ENCODE measurements around the gene NKX1-1. TPM values are rescaled to one million over a fixed set of nuclear protein-coding genes. Genes with fewer than 3 reads are reported as not detected.

NKX1-1 gene
- total and polyA plus RNA-seq, 4 donors: not detected

- peaks cover 0 to 73% (median 28%) of the 10 kb centered on the region in 3 donors for H3K27me3 ChIP-seq (ENCODE audit: control insufficient read depth in 3 of 3, insufficient read depth in 3 of 3, low read length in 2 of 3)
These were observed 9.4 kb upstream of the NKX1-1 start for GRCh38 chr4:1415681-1415981.

GRCh38 chr4:1414831-1415680, 8.8 kb upstream of the NKX1-1 start:
- DNase-seq: no peak
- ATAC-seq (ENCODE audit: insufficient read depth, low FRiP score): no peak
- no peak overlapping the region for H3K4me3 ChIP-seq
- H3K36me3 ChIP-seq (ENCODE audit: control insufficient read depth in 4 of 4, insufficient read depth in 4 of 4, low read length in 4 of 4): no peaks in the 10 kb centered on the region
- TF ChIP-seq, protein P1, sequence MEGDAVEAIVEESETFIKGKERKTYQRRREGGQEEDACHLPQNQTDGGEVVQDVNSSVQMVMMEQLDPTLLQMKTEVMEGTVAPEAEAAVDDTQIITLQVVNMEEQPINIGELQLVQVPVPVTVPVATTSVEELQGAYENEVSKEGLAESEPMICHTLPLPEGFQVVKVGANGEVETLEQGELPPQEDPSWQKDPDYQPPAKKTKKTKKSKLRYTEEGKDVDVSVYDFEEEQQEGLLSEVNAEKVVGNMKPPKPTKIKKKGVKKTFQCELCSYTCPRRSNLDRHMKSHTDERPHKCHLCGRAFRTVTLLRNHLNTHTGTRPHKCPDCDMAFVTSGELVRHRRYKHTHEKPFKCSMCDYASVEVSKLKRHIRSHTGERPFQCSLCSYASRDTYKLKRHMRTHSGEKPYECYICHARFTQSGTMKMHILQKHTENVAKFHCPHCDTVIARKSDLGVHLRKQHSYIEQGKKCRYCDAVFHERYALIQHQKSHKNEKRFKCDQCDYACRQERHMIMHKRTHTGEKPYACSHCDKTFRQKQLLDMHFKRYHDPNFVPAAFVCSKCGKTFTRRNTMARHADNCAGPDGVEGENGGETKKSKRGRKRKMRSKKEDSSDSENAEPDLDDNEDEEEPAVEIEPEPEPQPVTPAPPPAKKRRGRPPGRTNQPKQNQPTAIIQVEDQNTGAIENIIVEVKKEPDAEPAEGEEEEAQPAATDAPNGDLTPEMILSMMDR (IDR thresholded peaks at IDR 0.05; ENCODE audit: control extremely low read depth, extremely low read depth): no peak
- H3K4me1 ChIP-seq (ENCODE audit: control insufficient read depth in 5 of 5, insufficient read depth in 5 of 5, low read length in 5 of 5): no peaks in the 10 kb centered on the region
- H3K27me3 ChIP-seq (ENCODE audit: control insufficient read depth in 3 of 3, insufficient read depth in 3 of 3, low read length in 2 of 3): peaks cover 0 to 74% (median 28%) of the 10 kb centered on the region in 3 donors
- peaks cover 0 to 22% (median 0%) of the 10 kb centered on the region in 4 donors for H3K9me3 ChIP-seq (ENCODE audit: control insufficient read depth in 4 of 4, insufficient read depth in 3 of 4, low read length in 3 of 4)
- H3K9ac ChIP-seq (ENCODE audit: insufficient read depth in 1 of 2, low read length in 2 of 2): no peak overlapping the region
- no peak overlapping the region for H3K27ac ChIP-seq (ENCODE audit: low read depth in 1 of 2, low read length in 1 of 2)
- 36 to 37% methylated on average over 60 to 71 of the region's 75 CpGs for WGBS, 2 donors

More at GRCh38 chr4:1415681-1415981, 9.4 kb upstream of the NKX1-1 start:
- peaks cover 0 to 19% (median 0%) of the 10 kb centered on the region in 4 donors for H3K9me3 ChIP-seq (ENCODE audit: control insufficient read depth in 4 of 4, insufficient read depth in 3 of 4, low read length in 3 of 4)
- no peaks in the 10 kb centered on the region for H3K4me1 ChIP-seq (ENCODE audit: control insufficient read depth in 5 of 5, insufficient read depth in 5 of 5, low read length in 5 of 5)
- no peak overlapping the region for H3K9ac ChIP-seq (ENCODE audit: insufficient read depth in 1 of 2, low read length in 2 of 2)
- ATAC-seq (ENCODE audit: insufficient read depth, low FRiP score) (no peak), DNase-seq (no peak)
- H3K4me3 ChIP-seq: no peak overlapping the region
- no peak overlapping the region for H3K27ac ChIP-seq (ENCODE audit: low read depth in 1 of 2, low read length in 1 of 2)
- no peaks in the 10 kb centered on the region for H3K36me3 ChIP-seq (ENCODE audit: control insufficient read depth in 4 of 4, insufficient read depth in 4 of 4, low read length in 4 of 4)
- 53 to 69% methylated on average over 13 of the region's 13 CpGs for WGBS, 2 donors
- TF ChIP-seq, protein P1 (IDR thresholded peaks at IDR 0.05; ENCODE audit: control extremely low read depth, extremely low read depth): no peak

DNA sequence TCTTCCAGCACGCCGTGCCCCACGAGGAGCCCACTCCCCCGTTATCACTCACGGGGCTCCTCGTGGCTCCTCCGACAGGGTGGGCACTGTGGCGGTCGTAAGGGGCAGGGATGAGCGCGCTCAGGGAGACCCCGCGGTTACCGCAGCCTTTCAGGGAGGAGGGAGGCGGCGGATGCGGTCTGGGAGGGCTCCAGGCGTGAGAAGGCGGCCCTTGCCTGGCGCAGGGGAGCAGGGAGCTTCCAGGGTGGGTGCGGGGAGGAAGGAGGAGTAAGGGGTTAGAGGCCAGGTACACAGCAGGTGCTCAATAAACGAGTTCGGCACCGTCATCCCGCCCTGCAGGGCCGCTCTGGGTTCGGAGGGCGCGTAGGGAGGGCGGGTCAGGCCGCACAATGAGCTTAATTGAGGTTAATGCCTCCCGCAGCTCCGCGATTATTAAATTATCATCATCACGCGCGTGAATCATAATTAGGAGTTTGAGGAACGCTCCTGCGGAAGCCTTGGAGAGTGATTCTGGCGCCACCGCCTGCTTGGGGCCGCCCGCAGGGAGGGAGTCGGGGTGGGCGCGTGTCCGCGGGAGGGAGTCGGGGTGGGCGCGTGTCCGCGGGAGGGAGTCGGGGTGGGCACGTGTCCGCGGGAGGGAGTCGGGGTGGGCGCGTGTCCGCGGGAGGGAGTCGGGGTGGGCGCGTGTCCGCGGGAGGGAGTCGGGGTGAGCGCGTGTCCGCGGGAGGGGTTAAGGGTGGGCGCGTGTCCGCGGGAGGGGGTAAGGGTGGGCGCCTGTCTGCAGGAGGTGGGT, 7.6 kb upstream of the NKX1-1 start:
- Histone ChIP-seq H3K9me3 (ENCODE audit: control insufficient read depth in 4 of 4, insufficient read depth in 3 of 4, low read length in 3 of 4) (peaks cover 0 to 26% (median 0%) of the 10 kb centered on the region in 4 donors), H3K9ac (ENCODE audit: insufficient read depth in 1 of 2, low read length in 2 of 2) (no peak overlapping the region), H3K36me3 (ENCODE audit: control insufficient read depth in 4 of 4, insufficient read depth in 4 of 4, low read length in 4 of 4) (no peaks in the 10 kb centered on the region), H3K27me3 (ENCODE audit: control insufficient read depth in 3 of 3, insufficient read depth in 3 of 3, low read length in 2 of 3) (peaks cover 0 to 78% (median 31%) of the 10 kb centered on the region in 3 donors), H3K27ac (ENCODE audit: low read depth in 1 of 2, low read length in 1 of 2) (no peak overlapping the region), H3K4me3 (no peak overlapping the region), H3K4me1 (ENCODE audit: control insufficient read depth in 5 of 5, insufficient read depth in 5 of 5, low read length in 5 of 5) (no peaks in the 10 kb centered on the region)
- DNase-seq (no peak), ATAC-seq (ENCODE audit: insufficient read depth, low FRiP score) (no peak)
- 18 to 20% methylated on average over 42 to 74 of the region's 77 CpGs for WGBS, 2 donors
- TF ChIP-seq, protein P1 (IDR thresholded peaks at IDR 0.05; ENCODE audit: control extremely low read depth, extremely low read depth): no peak
